H1 (cell line): ENCODE data around the gene GALNT12. TPM values are rescaled to one million over a fixed set of nuclear protein-coding genes. Genes with fewer than 3 reads are reported as not detected.

Experiments
- CTCF ChIA-PET: fragments of 300-600 bp; sonication (Branson Sonifier 250); formaldehyde crosslinking; loops from one replicate; lab custom pipeline; 2021; ENCODE audit not compliant: partially characterized antibody; lab: Charles Lee
- POLR2A ChIA-PET: fragments of 300-600 bp; sonication (Branson Sonifier 250); formaldehyde crosslinking; loops from one replicate; lab custom pipeline; 2021; ENCODE audit warnings: inconsistent platforms; ENCODE audit not compliant: partially characterized antibody; lab: Charles Lee
- DNase-seq, 2 experiments: peaks; one replicate each; pipeline versions ENCODE4 v3.0.0 to v3.0.0-alpha.2; 2010 to 2022; ENCODE audit warnings: low spot score in 2 of 2, low read depth in 1 of 2, mixed read lengths in 1 of 2
- FAIRE-seq: peaks from 2 replicates; lab custom pipeline; 2011; peaks lifted over from hg19 to GRCh38; lab: Jason Lieb, UNC
- H2AFZ ChIP-seq: 2 replicates; pipeline ENCODE4 v1.8.1; 2012; ENCODE audit warnings: low read length, inconsistent platforms
- H2AK5ac ChIP-seq: 2 replicates; pipeline ENCODE4 v1.6.1; 2013; ENCODE audit warnings: low read depth, low read length
- H2BK120ac ChIP-seq: replicated peaks from 2 replicates; pipeline ENCODE3; 2013; ENCODE audit warnings: low read depth, low read length, inconsistent platforms
- H2BK12ac ChIP-seq: 2 replicates; pipeline ENCODE4 v1.6.1; 2013; ENCODE audit warnings: low read depth, low read length
- H2BK15ac ChIP-seq: 2 replicates; pipeline ENCODE4 v1.6.1; 2013; ENCODE audit warnings: low read length
- H2BK20ac ChIP-seq: 2 replicates; pipeline ENCODE4 v1.6.1; 2013; ENCODE audit warnings: low read length
- H2BK5ac ChIP-seq: 2 replicates; pipeline ENCODE4 v1.6.1; 2013; ENCODE audit warnings: low read depth, low read length
- H3K14ac ChIP-seq: 2 replicates; pipeline ENCODE4 v1.6.1; 2013; ENCODE audit warnings: inconsistent platforms; ENCODE audit not compliant: insufficient read length
- H3K18ac ChIP-seq: 2 replicates; pipeline ENCODE4 v1.6.1; 2013; ENCODE audit warnings: low read length; ENCODE audit errors: extremely low read depth
- H3K23ac ChIP-seq: 2 replicates; pipeline ENCODE4 v1.6.1; 2013; ENCODE audit warnings: inconsistent platforms; ENCODE audit not compliant: insufficient read length
- H3K23me2 ChIP-seq: 2 replicates; pipeline ENCODE4 v1.6.1; 2013; ENCODE audit warnings: low read depth, low read length
- H3K27ac ChIP-seq: 2 replicates; pipeline ENCODE4 v1.6.1; 2011; ENCODE audit warnings: low read depth, low read length, inconsistent platforms
- H3K27me3 ChIP-seq, 4 experiments: replicated peaks in 1 of 4; 1 replicate in 1 of 4; 2 replicates in 3 of 4; pipeline versions ENCODE4 v1.6.1 to v1.8.1; 2011 to 2013; ENCODE audit warnings: low read length in 3 of 4, mild to moderate bottlenecking in 3 of 4, inconsistent platforms in 2 of 4, mixed read lengths in 2 of 4, moderate library complexity in 1 of 4; ENCODE audit not compliant: control insufficient read depth in 3 of 4, insufficient read depth in 3 of 4; ENCODE audit errors: extremely low read depth in 1 of 4
- H3K36me3 ChIP-seq, 4 experiments: 2 replicates each; pipeline versions ENCODE4 v1.6.1 to v1.8.1; 2011 to 2013; ENCODE audit warnings: mild to moderate bottlenecking in 4 of 4, low read length in 3 of 4, moderate library complexity in 2 of 4, control low read depth in 1 of 4, inconsistent platforms in 1 of 4; ENCODE audit not compliant: insufficient read depth in 4 of 4, control insufficient read depth in 2 of 4
- H3K4ac ChIP-seq: replicated peaks from 2 replicates; pipeline ENCODE3; 2013; ENCODE audit warnings: low read length, low read depth, mixed read lengths, inconsistent platforms; ENCODE audit not compliant: insufficient read length
- H3K4me1 ChIP-seq, 4 experiments: replicated peaks in 1 of 4; 1 replicate in 1 of 4; 2 replicates in 3 of 4; pipeline versions ENCODE4 v1.6.1 to v1.8.1; 2011 to 2013; ENCODE audit warnings: low read length in 3 of 4, inconsistent platforms in 2 of 4, mixed read lengths in 1 of 4; ENCODE audit not compliant: insufficient read depth in 4 of 4, control insufficient read depth in 3 of 4
- H3K4me2 ChIP-seq, 2 experiments: 2 replicates each; pipeline versions ENCODE4 v1.6.1 to v1.8.1; 2011 to 2013; ENCODE audit warnings: low read depth in 2 of 2, low read length in 2 of 2, control low read depth in 1 of 2, inconsistent platforms in 1 of 2, mild to moderate bottlenecking in 1 of 2; ENCODE audit not compliant: insufficient read depth in 1 of 2
- H3K4me3 ChIP-seq, 4 experiments: fragments of 200-600, 300-600 bp in 1 of 4; sonication (generic), shearing (Covaris generic), sonication (Bioruptor Twin) in 1 of 4; 2 replicates each; pipeline versions ENCODE4 v1.5.1 to v1.8.1; 2011 to 2016; ENCODE audit warnings: low read length in 4 of 4, low read depth in 3 of 4, control low read depth in 2 of 4, inconsistent platforms in 2 of 4, mild to moderate bottlenecking in 2 of 4, mixed read lengths in 1 of 4, moderate library complexity in 1 of 4; ENCODE audit not compliant: insufficient read depth in 2 of 4; ENCODE audit errors: extremely low read depth in 1 of 4
- H3K56ac ChIP-seq: replicated peaks from 2 replicates; pipeline ENCODE3; 2013; ENCODE audit warnings: low read depth, mild to moderate bottlenecking, mixed read lengths, low read length, inconsistent platforms; ENCODE audit not compliant: insufficient read length
- H3K79me1 ChIP-seq: 2 replicates; pipeline ENCODE4 v1.6.1; 2013; ENCODE audit warnings: low read depth, low read length, control low read depth
- H3K79me2 ChIP-seq, 2 experiments: 2 replicates each; pipeline versions ENCODE4 v1.6.1 to v1.8.1; 2012 to 2013; ENCODE audit warnings: low read length in 2 of 2, mild to moderate bottlenecking in 2 of 2, inconsistent platforms in 1 of 2; ENCODE audit not compliant: insufficient read depth in 2 of 2, control insufficient read depth in 1 of 2
- H3K9ac ChIP-seq, 4 experiments: replicated peaks in 1 of 4; 1 replicate in 1 of 4; 2 replicates in 3 of 4; pipeline versions ENCODE4 v1.6.1 to v1.8.1; 2011 to 2013; ENCODE audit warnings: low read depth in 3 of 4, low read length in 3 of 4, control low read depth in 2 of 4, mild to moderate bottlenecking in 2 of 4, moderate library complexity in 2 of 4, inconsistent platforms in 1 of 4; ENCODE audit errors: extremely low read depth in 1 of 4
- H3K9me3 ChIP-seq, 2 experiments: 2 replicates each; pipeline versions ENCODE4 v1.6.1 to v1.8.1; 2012 to 2013; ENCODE audit warnings: mild to moderate bottlenecking in 2 of 2, moderate library complexity in 2 of 2, control low read depth in 1 of 2, inconsistent platforms in 1 of 2, low read depth in 1 of 2, low read length in 1 of 2, mixed read lengths in 1 of 2; ENCODE audit not compliant: insufficient read depth in 2 of 2
- H4K20me1 ChIP-seq, 2 experiments: replicated peaks in 1 of 2; 2 replicates each; pipeline versions ENCODE3 to v1.8.1; 2011 to 2013; ENCODE audit warnings: inconsistent platforms in 2 of 2, low read length in 2 of 2, mild to moderate bottlenecking in 1 of 2; ENCODE audit not compliant: insufficient read depth in 2 of 2, control insufficient read depth in 1 of 2
- H4K5ac ChIP-seq: 2 replicates; pipeline ENCODE4 v1.6.1; 2013; ENCODE audit warnings: low read length, low read depth, mixed read lengths, inconsistent platforms; ENCODE audit not compliant: insufficient read length
- H4K8ac ChIP-seq: 2 replicates; pipeline ENCODE4 v1.8.0; 2013; ENCODE audit warnings: mild to moderate bottlenecking, moderate library complexity, low read length, inconsistent platforms; ENCODE audit not compliant: insufficient read depth; ENCODE audit errors: extremely low read depth
- H4K91ac ChIP-seq: replicated peaks from 2 replicates; pipeline ENCODE3; 2013; ENCODE audit warnings: low read length, mixed read lengths, inconsistent platforms; ENCODE audit not compliant: insufficient read length
- BCL11A ChIP-seq, 2 experiments: IDR thresholded peaks; one replicate each; pipeline ENCODE4 v1.6.1; 2011; ENCODE audit warnings: low read depth in 2 of 2, low read length in 2 of 2, mild to moderate bottlenecking in 2 of 2
- CBX8 ChIP-seq: fragments of 300-800, 300-1000 bp; sonication (generic); IDR thresholded peaks from 2 replicates; pipeline ENCODE4 v1.7.1; 2016; ENCODE audit warnings: low read depth, low read length, borderline replicate concordance
- CTBP2 ChIP-seq: IDR thresholded peaks from 2 replicates; pipeline ENCODE4 v1.7.0; 2011; ENCODE audit warnings: borderline replicate concordance, mild to moderate bottlenecking, moderate library complexity, mixed read lengths, low read length; ENCODE audit not compliant: insufficient read depth, insufficient read length
- GTF2F1 ChIP-seq: IDR thresholded peaks from 2 replicates; pipeline ENCODE4 v1.6.1; 2012; ENCODE audit warnings: low read depth, low read length, improper control_type of control experiment, borderline replicate concordance
- PHF8 ChIP-seq: fragments of 200-600 bp; sonication (generic); conservative IDR thresholded peaks from 2 replicates; pipeline ENCODE4 v1.7.1; 2012; ENCODE audit warnings: low read depth, mild to moderate bottlenecking, inconsistent platforms, low read length, moderate library complexity
- RAD21 ChIP-seq, 2 experiments: IDR thresholded peaks in 1 of 2; conservative IDR thresholded peaks in 1 of 2; 2 replicates each; pipeline ENCODE4 v1.6.1; 2011; ENCODE audit warnings: low read depth in 2 of 2, low read length in 2 of 2, improper control_type of control experiment in 1 of 2, inconsistent platforms in 1 of 2, mild to moderate bottlenecking in 1 of 2, moderate library complexity in 1 of 2
- RNF2 ChIP-seq: fragments of 200-900, 300-1000 bp; sonication (generic); IDR thresholded peaks from 2 replicates; pipeline ENCODE4 v1.7.1; 2016; ENCODE audit warnings: borderline replicate concordance, low read depth, mild to moderate bottlenecking, antibody characterized with exemption, low read length; ENCODE audit not compliant: poor library complexity, severe bottlenecking; ENCODE audit errors: missing control alignments
- SIN3A ChIP-seq, 2 experiments: IDR thresholded peaks in 1 of 2; conservative IDR thresholded peaks in 1 of 2; 2 replicates each; pipeline ENCODE4 v1.6.1; 2011 to 2012; ENCODE audit warnings: low read length in 2 of 2, improper control_type of control experiment in 1 of 2, low read depth in 1 of 2, mild to moderate bottlenecking in 1 of 2
- WGBS, 2 experiments: shearing (Covaris generic) in 1 of 2; methylation state at CpG; one replicate each; pipeline versions ENCODE4 v1.1.6 to v1.1.7; 2013 to 2015; ENCODE audit warnings: low lambda C conversion rate in 2 of 2, mixed read lengths in 2 of 2, inconsistent platforms in 1 of 2, low coverage in 1 of 2, missing lambda C conversion rate in 1 of 2; ENCODE audit not compliant: insufficient replicate concordance in 2 of 2, insufficient coverage in 1 of 2, insufficient read length in 1 of 2; ENCODE audit errors: extremely low coverage in 1 of 2, missing lambda C conversion rate in 1 of 2; 5-methylcytosine and 5-hydroxymethylcytosine counted together
- polyA plus RNA-seq, 7 experiments: library from polyadenylated mRNA; depleted of rRNA in 3 of 7; stranded (reverse) in 5 of 7; unstranded in 2 of 7; fragments of >200 nt in 5 of 7; fragments of 200-250 nt in 2 of 7; gene quantifications; 1 replicate in 5 of 7; 2 replicates in 1 of 7; 4 replicates in 1 of 7; pipeline versions ENCODE4 v1.2.1 to v1.2.3, GENCODE V29; 2011 to 2013; ENCODE audit warnings: missing spikeins in 2 of 7, mixed read lengths in 2 of 7
- total RNA-seq: library from RNA; stranded (reverse); fragmentation: NEBNext Ultra II Directional; extraction: Animal tissue kit (Norgen Biotek cat#: 25700); gene quantifications from 2 replicates; pipeline ENCODE4 v1.2.1, GENCODE V29; 2021
- TF ChIP-seq, protein P1 (sequence below): IDR thresholded peaks from 2 replicates; pipeline ENCODE4 v1.6.1; 2011; ENCODE audit warnings: low read depth, mild to moderate bottlenecking, low read length; ENCODE audit not compliant: insufficient read depth

GALNT12 gene
- total and polyA plus RNA-seq, 2 of the 8 experiments (the other 6 are each of a cell fraction or from before 2014, with no cell fraction given) = 16.2 to 19.6 TPM

- Histone ChIP-seq H3K27ac (no peak overlapping the region), H4K5ac (no peak overlapping the region), H3K23me2 (no peaks in the 10 kb centered on the region), H4K91ac (no peak overlapping the region), H3K9me3 (no peaks in the 10 kb centered on the region), H2AK5ac (no peak overlapping the region), H3K9ac (no peak overlapping the region), H3K4me1 (no peaks in the 10 kb centered on the region), H2BK20ac (no peak overlapping the region), H4K20me1 (peaks cover 2 to 6% of the 10 kb centered on the region in 2 experiments), H3K4me3 (no peak overlapping the region), H4K8ac (no peak overlapping the region), H3K14ac (no peak overlapping the region), H2AFZ (no peak overlapping the region), H3K4me2 (no peak overlapping the region), H3K79me1 (no peaks in the 10 kb centered on the region; the same call in 1 of the 2 replicates), H3K27me3 (no peaks in the 10 kb centered on the region), H3K79me2 (no peaks in the 10 kb centered on the region), H2BK12ac (no peak overlapping the region), H3K23ac (no peak overlapping the region), H3K36me3 (peaks cover 5 to 32% (median 7%) of the 10 kb centered on the region in 4 experiments; a peak in 5 of 8 replicates), H3K18ac (no peak overlapping the region), H3K56ac (no peak overlapping the region), H2BK5ac (no peak overlapping the region), H2BK120ac (no peak overlapping the region), H2BK15ac (no peak overlapping the region), H3K4ac (no peak overlapping the region)
- ChIA-PET CTCF (interaction anchor here (1.0 to 2.4 kb wide), 2 partner anchors 11 to 29 kb away, joined by 3 to 9 read pairs; no protein-coding TSS in a partner anchor), POLR2A (interaction anchor here (0.6 kb wide), 1 partner anchor 7 kb away, joined by 3 read pairs; no protein-coding TSS in a partner anchor)
- DNase-seq = peak in 1 of 2 experiments; percentile 39
- WGBS, 2 experiments = 89% methylated on average over 8 of the region's 8 CpGs; no CpG with 5 or more reads in 1 of the 2 experiments
- no peak for FAIRE-seq
- no peak for TF ChIP-seq CBX8
- no peak for TF ChIP-seq SIN3A (conservative IDR thresholded peaks at IDR 0.05 in 1 of 2, IDR thresholded peaks at IDR 0.05 in 1 of 2; ENCODE audit: low read depth in 1 of 2, low read length in 2 of 2)
- TF ChIP-seq RNF2 = no peak
- no peak for TF ChIP-seq GTF2F1
- TF ChIP-seq, protein P1, sequence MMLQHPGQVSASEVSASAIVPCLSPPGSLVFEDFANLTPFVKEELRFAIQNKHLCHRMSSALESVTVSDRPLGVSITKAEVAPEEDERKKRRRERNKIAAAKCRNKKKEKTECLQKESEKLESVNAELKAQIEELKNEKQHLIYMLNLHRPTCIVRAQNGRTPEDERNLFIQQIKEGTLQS = no peak
- no peak for TF ChIP-seq RAD21 (IDR thresholded peaks at IDR 0.05 in 1 of 2, conservative IDR thresholded peaks at IDR 0.05 in 1 of 2; ENCODE audit: low read depth in 2 of 2, low read length in 2 of 2)
- TF ChIP-seq PHF8 = no peak
- TF ChIP-seq BCL11A (IDR thresholded peaks at IDR 0.05; ENCODE audit: low read depth in 2 of 2, low read length in 2 of 2) = no peak
- TF ChIP-seq CTBP2 = no peak
Measured at GRCh38 chr9:98778711-98779530, 28.5 kb upstream of the GALNT12 start.
